ENCODE results near the gene CWF19L1. TPM values are rescaled to one million over a fixed set of nuclear protein-coding genes. Genes with fewer than 3 reads are reported as not detected.
"Not testable (repeated sequence)": the region's sequence is repeated elsewhere in the genome, so short reads cannot be mapped to it uniquely, and the experiment has no call there.

The CWF19L1 gene
- total and polyA plus RNA-seq, 3 donors from 2014 or later = 27.0 to 34.8 (median 32.9) TPM

DNA sequence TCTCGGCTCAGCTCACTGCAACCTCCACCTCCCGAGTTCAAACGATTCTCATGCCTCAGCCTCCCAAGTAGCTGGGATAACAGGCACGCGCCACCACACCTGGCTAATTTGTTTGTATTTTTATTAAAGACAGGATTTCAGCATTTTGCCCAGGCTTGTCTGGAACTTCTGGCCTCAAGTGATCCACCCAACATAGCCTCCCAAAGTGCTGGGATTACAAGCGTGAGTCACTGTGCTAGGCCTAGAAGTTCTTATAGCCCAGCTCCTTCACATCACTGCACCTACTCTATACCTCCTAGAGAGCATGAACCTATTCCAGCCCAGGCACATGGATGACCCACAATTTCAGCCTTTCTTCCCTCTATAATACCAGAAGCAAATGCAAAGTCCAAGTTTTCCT is 20.3 kb upstream of the CWF19L1 start:
- Histone ChIP-seq H3K27me3 (no peaks in the 10 kb centered on the region), H3K4me3 (no peak overlapping the region), H3K27ac (no peak overlapping the region), H3K9me3 (no peaks in the 10 kb centered on the region), H3K36me3 (ENCODE audit: low read depth, missing control alignments) (no peaks in the 10 kb centered on the region), H3K4me1 (peaks cover 15% of the 10 kb centered on the region)
- TF ChIP-seq POLR2A (IDR thresholded peaks at IDR 0.05) = no peak
- TF ChIP-seq, protein P1, sequence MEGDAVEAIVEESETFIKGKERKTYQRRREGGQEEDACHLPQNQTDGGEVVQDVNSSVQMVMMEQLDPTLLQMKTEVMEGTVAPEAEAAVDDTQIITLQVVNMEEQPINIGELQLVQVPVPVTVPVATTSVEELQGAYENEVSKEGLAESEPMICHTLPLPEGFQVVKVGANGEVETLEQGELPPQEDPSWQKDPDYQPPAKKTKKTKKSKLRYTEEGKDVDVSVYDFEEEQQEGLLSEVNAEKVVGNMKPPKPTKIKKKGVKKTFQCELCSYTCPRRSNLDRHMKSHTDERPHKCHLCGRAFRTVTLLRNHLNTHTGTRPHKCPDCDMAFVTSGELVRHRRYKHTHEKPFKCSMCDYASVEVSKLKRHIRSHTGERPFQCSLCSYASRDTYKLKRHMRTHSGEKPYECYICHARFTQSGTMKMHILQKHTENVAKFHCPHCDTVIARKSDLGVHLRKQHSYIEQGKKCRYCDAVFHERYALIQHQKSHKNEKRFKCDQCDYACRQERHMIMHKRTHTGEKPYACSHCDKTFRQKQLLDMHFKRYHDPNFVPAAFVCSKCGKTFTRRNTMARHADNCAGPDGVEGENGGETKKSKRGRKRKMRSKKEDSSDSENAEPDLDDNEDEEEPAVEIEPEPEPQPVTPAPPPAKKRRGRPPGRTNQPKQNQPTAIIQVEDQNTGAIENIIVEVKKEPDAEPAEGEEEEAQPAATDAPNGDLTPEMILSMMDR (IDR thresholded peaks at IDR 0.05) = no peak
- intact Hi-C loops (cut with DNase I; ENCODE audit: low total_unique reads) = no loop called here
- no peak for DNase-seq
- 95 to 97% methylated on average over 6 of the region's 6 CpGs for WGBS, 2 donors

DNA sequence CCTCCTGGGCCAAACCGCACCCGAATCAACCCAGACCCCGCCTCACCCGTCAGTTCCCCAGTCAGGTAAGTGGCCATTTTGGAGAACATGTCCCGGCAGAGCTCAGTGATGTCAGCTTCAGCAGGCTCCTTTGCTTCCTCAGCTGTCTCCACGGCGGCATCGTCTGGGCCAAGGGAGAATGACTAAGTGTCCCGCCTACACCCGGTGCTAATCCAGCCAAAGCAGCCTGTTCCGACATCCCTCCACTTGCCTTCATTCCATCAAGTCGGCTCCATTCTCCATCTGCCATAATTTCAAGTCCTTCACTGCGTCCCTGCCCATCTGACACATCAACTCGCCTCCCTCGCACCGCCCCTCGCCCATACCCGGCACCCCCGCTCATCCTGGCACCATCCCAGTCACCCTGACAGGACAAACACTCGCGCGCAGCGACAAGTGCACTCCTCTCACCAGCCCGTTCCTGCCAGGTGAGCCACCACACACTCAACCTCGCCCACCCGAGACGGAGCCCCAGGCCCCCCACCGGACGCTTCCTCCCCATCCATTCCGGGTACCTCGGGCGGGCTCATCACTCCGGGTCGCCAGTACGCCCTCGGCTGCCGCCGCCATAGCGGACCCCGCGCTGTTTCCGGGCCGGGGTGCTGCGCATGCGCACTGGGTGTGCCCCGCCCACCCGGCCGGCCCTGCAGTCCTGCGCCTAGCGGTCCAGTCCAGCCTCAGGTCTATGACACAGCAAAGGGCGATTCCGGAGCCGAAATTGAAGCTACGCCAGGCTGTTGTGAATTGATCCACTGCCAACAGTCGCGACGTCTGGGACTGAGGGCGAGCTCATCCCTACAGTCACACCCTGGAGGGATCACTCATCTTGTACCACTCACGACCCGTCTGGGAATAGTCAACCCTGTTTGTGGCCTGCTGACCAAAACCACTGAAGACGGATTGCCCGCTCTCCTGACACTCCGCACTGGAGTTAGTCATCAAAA is 18.9 kb upstream of the CWF19L1 start, which contains the start of gene BLOC1S2:
Gene BLOC1S2, minus strand, starts transcription at position 630 of the 983 bp plus-strand sequence. Its CDS starts 21 bp downstream, at position 609.
- Histone ChIP-seq H3K27ac (peak within 1 kb of the TSS; percentile 78 to 87), H3K9me3 (no peaks in the 10 kb centered on the region), H3K4me3 (peak within 1 kb of the TSS; percentile 89 to 92), H3K27me3 (no peaks in the 10 kb centered on the region), H3K4me1 (peaks cover 12% of the 10 kb centered on the region), H3K36me3 (ENCODE audit: low read depth, missing control alignments) (no peaks in the 10 kb centered on the region)
- DNase-seq = peak; percentile 85
- TF ChIP-seq POLR2A (IDR thresholded peaks at IDR 0.05) = no peak
- TF ChIP-seq, protein P1 (IDR thresholded peaks at IDR 0.05) = peak in 1 of 3 experiments; percentile 18
- intact Hi-C loops (cut with DNase I; ENCODE audit: low total_unique reads) = no loop called here
- WGBS, 2 donors = 1% methylated on average over 47 to 49 of the region's 63 CpGs

DNA sequence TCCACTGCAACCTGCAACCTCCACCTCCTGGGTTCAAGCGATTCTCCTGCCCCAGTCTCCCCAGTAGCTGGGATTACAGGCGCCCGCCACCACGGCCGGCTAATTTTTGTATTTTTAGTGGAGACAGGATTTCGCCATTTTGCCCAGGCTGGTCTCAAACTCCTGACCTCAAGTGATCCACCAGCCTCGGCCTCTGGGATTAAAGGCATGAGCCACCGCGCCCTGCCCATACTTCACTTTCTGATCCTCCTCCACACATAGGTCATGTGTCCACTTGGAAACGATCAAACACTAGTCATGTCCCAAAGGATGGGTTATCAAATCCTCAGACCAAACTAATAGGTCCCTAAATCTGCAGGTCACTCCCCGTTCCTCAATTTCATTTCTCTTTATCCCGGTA is 17.9 kb upstream of the CWF19L1 start:
- H3K27ac ChIP-seq; H3K9me3 ChIP-seq; H3K27me3 ChIP-seq; DNase-seq; H3K36me3 ChIP-seq (ENCODE audit: low read depth, missing control alignments); intact Hi-C loops (cut with DNase I; ENCODE audit: low total_unique reads): not testable (repeated sequence)
- WGBS, 2 donors = 70 to 74% methylated on average over 12 of the region's 12 CpGs
- Histone ChIP-seq H3K4me1 (peaks cover 12% of the 10 kb centered on the region), H3K4me3 (peak overlapping the region in 1 of 2 donors; percentile 89)

DNA sequence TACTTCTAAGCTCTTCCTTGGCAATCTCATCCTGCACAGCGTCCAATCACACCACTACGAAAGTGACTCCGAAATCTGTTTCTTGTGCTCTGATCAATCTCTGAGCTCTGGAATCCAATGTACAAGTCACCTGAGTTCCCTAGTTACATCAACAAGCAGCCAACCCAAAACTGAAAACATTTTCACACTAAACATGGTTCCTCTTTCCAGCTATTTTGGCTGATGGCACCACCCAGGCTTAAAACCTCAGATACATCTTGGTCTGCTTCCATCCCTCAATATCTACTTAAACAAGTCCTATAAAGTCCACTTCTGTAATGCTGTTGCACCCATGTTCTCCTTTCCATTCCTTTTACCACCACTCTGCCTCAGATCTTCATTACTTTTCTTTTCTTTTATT is 15.5 kb upstream of the CWF19L1 start:
- H3K36me3 ChIP-seq (ENCODE audit: low read depth, missing control alignments) = no peaks in the 10 kb centered on the region
- intact Hi-C loops (cut with DNase I; ENCODE audit: low total_unique reads) = no loop called here
- TF ChIP-seq, protein P1 (IDR thresholded peaks at IDR 0.05) = no peak
- TF ChIP-seq POLR2A (IDR thresholded peaks at IDR 0.05) = no peak
- H3K4me3 ChIP-seq = no peak overlapping the region
- no peaks in the 10 kb centered on the region for H3K9me3 ChIP-seq
- H3K27ac ChIP-seq = no peak overlapping the region
- no peak for DNase-seq
- no peaks in the 10 kb centered on the region for H3K27me3 ChIP-seq
- H3K4me1 ChIP-seq = peaks cover 12% of the 10 kb centered on the region
- 95 to 97% methylated on average over 3 of the region's 3 CpGs for whole genome bisulfite sequencing, 2 donors

DNA sequence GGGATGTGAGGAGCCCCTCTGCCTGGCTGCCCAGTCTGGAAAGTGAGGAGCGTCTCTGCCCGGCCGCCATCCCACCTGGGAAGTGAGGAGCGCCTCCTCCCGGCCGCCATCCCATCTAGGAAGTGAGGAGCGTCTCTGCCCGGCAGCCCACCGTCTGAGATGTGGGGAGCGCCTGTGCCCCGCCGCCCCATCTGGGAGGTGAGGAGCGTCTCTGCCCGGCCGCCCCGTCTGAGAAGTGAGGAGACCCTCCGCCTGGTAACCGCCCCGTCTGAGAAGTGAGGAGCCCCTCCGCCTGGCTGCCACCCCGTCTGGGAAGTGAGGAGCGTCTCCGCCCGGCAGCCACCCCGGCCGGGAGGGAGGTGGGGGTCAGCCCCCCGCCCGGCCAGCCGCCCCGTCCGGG is 9.5 kb upstream of the CWF19L1 start:
- DNase-seq; H3K27ac ChIP-seq; H3K4me3 ChIP-seq; H3K27me3 ChIP-seq; H3K4me1 ChIP-seq; intact Hi-C loops (cut with DNase I; ENCODE audit: low total_unique reads); H3K36me3 ChIP-seq (ENCODE audit: low read depth, missing control alignments); H3K9me3 ChIP-seq: not testable (repeated sequence)
- 70% methylated on average over 20 of the region's 31 CpGs; no CpG with 5 or more reads in 1 of the 2 donors for WGBS, 2 donors

Data from testis (tissue), 3 donors.